Measurements from ENCODE around the gene CCDC81. TPM values are rescaled to one million over a fixed set of nuclear protein-coding genes. Genes with fewer than 3 reads are reported as not detected.
"Not testable (repeated sequence)": the region's sequence is repeated elsewhere in the genome, so short reads cannot be mapped to it uniquely, and the experiment has no call there.

Gene CCDC81
- total RNA-seq, 2 experiments from 2014 or later = 0.27 to 0.47 TPM

GRCh38 chr11:86422371-86422770 is 47.7 kb downstream of the CCDC81 start:
- TF ChIP-seq, protein P1, sequence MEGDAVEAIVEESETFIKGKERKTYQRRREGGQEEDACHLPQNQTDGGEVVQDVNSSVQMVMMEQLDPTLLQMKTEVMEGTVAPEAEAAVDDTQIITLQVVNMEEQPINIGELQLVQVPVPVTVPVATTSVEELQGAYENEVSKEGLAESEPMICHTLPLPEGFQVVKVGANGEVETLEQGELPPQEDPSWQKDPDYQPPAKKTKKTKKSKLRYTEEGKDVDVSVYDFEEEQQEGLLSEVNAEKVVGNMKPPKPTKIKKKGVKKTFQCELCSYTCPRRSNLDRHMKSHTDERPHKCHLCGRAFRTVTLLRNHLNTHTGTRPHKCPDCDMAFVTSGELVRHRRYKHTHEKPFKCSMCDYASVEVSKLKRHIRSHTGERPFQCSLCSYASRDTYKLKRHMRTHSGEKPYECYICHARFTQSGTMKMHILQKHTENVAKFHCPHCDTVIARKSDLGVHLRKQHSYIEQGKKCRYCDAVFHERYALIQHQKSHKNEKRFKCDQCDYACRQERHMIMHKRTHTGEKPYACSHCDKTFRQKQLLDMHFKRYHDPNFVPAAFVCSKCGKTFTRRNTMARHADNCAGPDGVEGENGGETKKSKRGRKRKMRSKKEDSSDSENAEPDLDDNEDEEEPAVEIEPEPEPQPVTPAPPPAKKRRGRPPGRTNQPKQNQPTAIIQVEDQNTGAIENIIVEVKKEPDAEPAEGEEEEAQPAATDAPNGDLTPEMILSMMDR (IDR thresholded peaks at IDR 0.05) = no peak
- no peaks in the 10 kb centered on the region for H3K36me3 Mint-ChIP-seq (ENCODE audit: low read depth)
- H3K4me1 Mint-ChIP-seq (ENCODE audit: low read depth) = no peaks in the 10 kb centered on the region
- Histone ChIP-seq H3K27ac (ENCODE audit: low read depth in 1 of 2, low read length in 2 of 2) (no peak overlapping the region), H3K36me3 (ENCODE audit: insufficient read depth, low read length) (no peaks in the 10 kb centered on the region), H3K4me1 (ENCODE audit: insufficient read depth, low read length) (no peaks in the 10 kb centered on the region), H3K9me3 (ENCODE audit: control insufficient read depth in 1 of 2, insufficient read depth in 1 of 2, low read length in 2 of 2) (no peaks in the 10 kb centered on the region), H3K27me3 (ENCODE audit: control insufficient read depth in 1 of 2, insufficient read depth in 2 of 2, low read length in 2 of 2) (no peaks in the 10 kb centered on the region), H3K4me3 (ENCODE audit: low read length) (no peak overlapping the region)
- peaks cover 3% of the 10 kb centered on the region for H3K9me3 Mint-ChIP-seq
- no peaks in the 10 kb centered on the region for H3K27me3 Mint-ChIP-seq
- H3K4me3 Mint-ChIP-seq = no peak overlapping the region
- CTCF ChIA-PET = no interaction called here
- no peak for DNase-seq
- ATAC-seq (ENCODE audit: poor library complexity) = no peak
- POLR2A ChIA-PET = no interaction called here
- intact Hi-C loops (cut with DNase I, micrococcal nuclease) = no loop called here
- no peak overlapping the region for H3K27ac Mint-ChIP-seq

GRCh38 chr11:86423488-86423887 is 48.8 kb downstream of the CCDC81 start:
- H3K4me3 ChIP-seq (ENCODE audit: low read length); ATAC-seq (ENCODE audit: poor library complexity); H3K36me3 Mint-ChIP-seq (ENCODE audit: low read depth); H3K27me3 Mint-ChIP-seq; DNase-seq; H3K9me3 Mint-ChIP-seq; H3K36me3 ChIP-seq (ENCODE audit: insufficient read depth, low read length); H3K4me1 ChIP-seq (ENCODE audit: insufficient read depth, low read length); H3K27me3 ChIP-seq (ENCODE audit: control insufficient read depth in 1 of 2, insufficient read depth in 2 of 2, low read length in 2 of 2); H3K9me3 ChIP-seq (ENCODE audit: control insufficient read depth in 1 of 2, insufficient read depth in 1 of 2, low read length in 2 of 2); H3K27ac ChIP-seq (ENCODE audit: low read depth in 1 of 2, low read length in 2 of 2); H3K4me3 Mint-ChIP-seq; H3K27ac Mint-ChIP-seq; CTCF ChIA-PET; intact Hi-C loops (cut with DNase I, micrococcal nuclease); POLR2A ChIA-PET; H3K4me1 Mint-ChIP-seq (ENCODE audit: low read depth): not testable (repeated sequence)

DNA sequence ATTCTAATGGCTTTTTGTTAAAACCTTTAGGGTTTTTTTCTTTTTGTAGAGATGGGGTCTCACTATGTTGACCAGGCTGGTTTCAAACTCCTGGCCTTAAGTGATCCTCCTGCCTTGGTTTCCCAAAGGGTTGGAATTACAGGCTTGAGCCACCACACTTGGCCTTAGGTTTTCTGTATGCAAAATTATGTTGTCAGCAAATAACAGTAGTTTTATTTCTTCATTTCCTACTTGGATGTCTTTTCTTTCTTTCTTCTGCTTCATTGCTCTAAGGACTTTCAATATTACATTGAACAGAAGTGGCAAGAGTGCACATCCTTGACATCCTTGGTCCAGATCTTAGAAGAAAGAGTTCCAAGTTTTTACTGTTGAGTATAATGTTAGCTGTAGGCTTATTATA is 52.8 kb downstream of the CCDC81 start:
- ChIA-PET CTCF (no interaction called here), POLR2A (no interaction called here)
- Mint-ChIP-seq H3K36me3 (ENCODE audit: low read depth) (peaks cover 10% of the 10 kb centered on the region), H3K4me3 (no peak overlapping the region), H3K9me3 (peaks cover 8% of the 10 kb centered on the region), H3K27me3 (no peaks in the 10 kb centered on the region), H3K27ac (no peak overlapping the region), H3K4me1 (ENCODE audit: low read depth) (no peaks in the 10 kb centered on the region)
- Histone ChIP-seq H3K4me1 (ENCODE audit: insufficient read depth, low read length) (no peaks in the 10 kb centered on the region), H3K9me3 (ENCODE audit: control insufficient read depth in 1 of 2, insufficient read depth in 1 of 2, low read length in 2 of 2) (peaks cover 0 to 7% of the 10 kb centered on the region in 2 experiments), H3K4me3 (ENCODE audit: low read length) (no peak overlapping the region), H3K36me3 (ENCODE audit: insufficient read depth, low read length) (no peaks in the 10 kb centered on the region), H3K27ac (ENCODE audit: low read depth in 1 of 2, low read length in 2 of 2) (no peak overlapping the region), H3K27me3 (ENCODE audit: control insufficient read depth in 1 of 2, insufficient read depth in 2 of 2, low read length in 2 of 2) (no peaks in the 10 kb centered on the region)
- TF ChIP-seq, protein P1 (IDR thresholded peaks at IDR 0.05) = no peak
- intact Hi-C loops (cut with DNase I, micrococcal nuclease) = no loop called here
- no peak for ATAC-seq (ENCODE audit: poor library complexity)
- no peak for DNase-seq

DNA sequence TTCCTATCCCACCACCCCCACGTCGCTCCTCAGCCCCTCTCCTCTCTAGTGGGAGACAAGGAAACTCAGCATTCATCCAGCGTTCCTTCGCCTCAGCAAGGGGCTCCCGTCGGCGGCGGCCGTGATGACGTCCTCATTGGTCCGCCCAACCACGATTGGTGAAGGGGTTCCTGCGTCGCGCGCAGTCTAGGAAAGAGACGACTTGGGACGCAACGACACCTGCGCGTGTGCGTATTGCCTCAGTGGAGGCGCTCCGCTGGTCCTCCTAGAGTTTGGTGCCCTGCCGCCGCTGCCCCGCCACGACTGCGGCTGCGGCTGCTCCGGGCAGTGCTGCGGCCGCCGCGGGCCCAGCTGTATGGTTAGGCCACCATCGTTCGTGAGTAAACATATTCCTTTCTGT is 56.6 kb downstream of the CCDC81 start:
- no peaks in the 10 kb centered on the region for H3K4me1 Mint-ChIP-seq (ENCODE audit: low read depth)
- H3K4me3 Mint-ChIP-seq = no peak overlapping the region
- TF ChIP-seq, protein P1 (IDR thresholded peaks at IDR 0.05) = no peak
- no peak overlapping the region for H3K27ac Mint-ChIP-seq
- H3K27me3 Mint-ChIP-seq = no peaks in the 10 kb centered on the region
- ATAC-seq (ENCODE audit: poor library complexity) = no peak
- H3K36me3 Mint-ChIP-seq (ENCODE audit: low read depth) = peaks cover 13% of the 10 kb centered on the region
- ChIA-PET POLR2A (no interaction called here), CTCF (no interaction called here)
- no peak overlapping the region for H3K4me3 ChIP-seq (ENCODE audit: low read length)
- peaks cover 0 to 11% of the 10 kb centered on the region in 2 experiments for H3K9me3 ChIP-seq (ENCODE audit: control insufficient read depth in 1 of 2, insufficient read depth in 1 of 2, low read length in 2 of 2)
- intact Hi-C loops (cut with DNase I, micrococcal nuclease) = no loop called here
- H3K27ac ChIP-seq (ENCODE audit: low read depth in 1 of 2, low read length in 2 of 2) = no peak overlapping the region
- H3K27me3 ChIP-seq (ENCODE audit: control insufficient read depth in 1 of 2, insufficient read depth in 2 of 2, low read length in 2 of 2) = no peaks in the 10 kb centered on the region
- H3K9me3 Mint-ChIP-seq = peaks cover 5% of the 10 kb centered on the region
- H3K4me1 ChIP-seq (ENCODE audit: insufficient read depth, low read length) = no peaks in the 10 kb centered on the region
- no peak for DNase-seq
- no peaks in the 10 kb centered on the region for H3K36me3 ChIP-seq (ENCODE audit: insufficient read depth, low read length)

- H3K27me3 Mint-ChIP-seq; POLR2A ChIA-PET; H3K4me1 ChIP-seq (ENCODE audit: insufficient read depth, low read length); H3K4me3 ChIP-seq (ENCODE audit: low read length); H3K4me3 Mint-ChIP-seq; H3K36me3 ChIP-seq (ENCODE audit: insufficient read depth, low read length); H3K27me3 ChIP-seq (ENCODE audit: control insufficient read depth in 1 of 2, insufficient read depth in 2 of 2, low read length in 2 of 2); H3K27ac ChIP-seq (ENCODE audit: low read depth in 1 of 2, low read length in 2 of 2); DNase-seq; H3K27ac Mint-ChIP-seq; H3K36me3 Mint-ChIP-seq (ENCODE audit: low read depth); CTCF ChIA-PET; H3K9me3 Mint-ChIP-seq; H3K4me1 Mint-ChIP-seq (ENCODE audit: low read depth); ATAC-seq (ENCODE audit: poor library complexity); intact Hi-C loops (cut with DNase I, micrococcal nuclease): not testable (repeated sequence)
- peaks cover 0 to 11% of the 10 kb centered on the region in 2 experiments for H3K9me3 ChIP-seq (ENCODE audit: control insufficient read depth in 1 of 2, insufficient read depth in 1 of 2, low read length in 2 of 2)
These were observed 58.8 kb downstream of the CCDC81 start for GRCh38 chr11:86433361-86434095.
